Adipose tissue (tissue), 3 donors: Measurements from ENCODE around the gene SOS2. TPM values are rescaled to one million over a fixed set of nuclear protein-coding genes. Genes with fewer than 3 reads are reported as not detected.

ENCODE experiments used
- H3K27ac ChIP-seq: one replicate; pipeline ENCODE4 v1.5.1; 2013; ENCODE audit warnings: low read depth, low read length
- WGBS, 3 donors: extraction: QIAGEN DNeasy Blood & Tissue Kit; methylation state at CpG; one replicate each; pipeline ENCODE4 v1.1.7; 2013; 5-methylcytosine and 5-hydroxymethylcytosine counted together
- polyA plus RNA-seq, 3 donors: library from polyadenylated mRNA; stranded (reverse); fragments of 200-250 nt; gene quantifications; one replicate each; pipeline ENCODE4 v1.2.3, GENCODE V29; 2013
- donor health status: healthy with polysubstance abuse.
- donor health status: Bipolar disorder and iron deficiency.
- donor health status: healthy.

Gene SOS2
- polyA plus RNA-seq, 3 donors, result 5.7 to 13.4 (median 11.1) TPM

GRCh38 chr14:50070840-50071548 is 160.4 kb downstream of the SOS2 start:
- H3K27ac ChIP-seq, result no peak overlapping the region
- 78 to 87% (median 83%) methylated on average over 13 of the region's 13 CpGs for WGBS, 3 donors

- no peak overlapping the region for H3K27ac ChIP-seq
- 91 to 92% (median 92%) methylated on average over 3 of the region's 3 CpGs for WGBS, 3 donors
These were observed 161.1 kb downstream of the SOS2 start for GRCh38 chr14:50070230-50070629.

GRCh38 chr14:50069325-50069724 is 162.1 kb downstream of the SOS2 start:
- no peak overlapping the region for H3K27ac ChIP-seq
- 54 to 78% (median 77%) methylated on average over 2 of the region's 2 CpGs for WGBS, 3 donors

- H3K27ac ChIP-seq, result no peak overlapping the region
- WGBS, 3 donors, result 96 to 98% (median 96%) methylated on average over 7 of the region's 7 CpGs
These were observed 162.9 kb downstream of the SOS2 start for GRCh38 chr14:50068496-50068895.

GRCh38 chr14:50067723-50068495 is 163.5 kb downstream of the SOS2 start:
- 71 to 92% (median 90%) methylated on average over 8 of the region's 8 CpGs for WGBS, 3 donors
- H3K27ac ChIP-seq, result no peak overlapping the region

Other genes with a start within 250 kb of the SOS2 start
- gene VCPKMT, start 115.0 kb downstream of the SOS2 start, polyA plus RNA-seq, result 1 to 10 TPM; 3.5 to 8.4 (median 6.0) TPM
- gene L2HGDH, start 80.7 kb upstream of the SOS2 start, polyA plus RNA-seq, result 1 to 10 TPM; 1.8 to 4.2 (median 3.3) TPM
- gene DMAC2L, start 80.7 kb upstream of the SOS2 start, polyA plus RNA-seq, result 10 to 100 TPM; 12.4 to 24.0 (median 14.6) TPM
- gene CDKL1, start 165.3 kb upstream of the SOS2 start, polyA plus RNA-seq, result 1 to 10 TPM; 1.2 to 9.7 (median 5.0) TPM